Thyroid gland (tissue), 4 donors: Measurements from ENCODE around the gene ARHGAP22. TPM values are rescaled to one million over a fixed set of nuclear protein-coding genes. Genes with fewer than 3 reads are reported as not detected.
A peak's percentile ranks its signal among the peaks of the same experiment; 100 is the strongest.

Source experiments
- DNase-seq, 2 donors: peaks; one replicate each; pipeline ENCODE4 v3.0.0-alpha.2; 2019
- H3K27ac ChIP-seq, 3 donors: fragments of 200-600 bp; sonication (generic); 1 replicate in 2 of 3; 2 replicates in 1 of 3; pipeline ENCODE4 v1.5.1; 2016 to 2019; ENCODE audit warnings: mild to moderate bottlenecking in 1 of 3, moderate library complexity in 1 of 3
- H3K27me3 ChIP-seq: fragments of 200-600 bp; sonication (generic); one replicate; pipeline ENCODE4 v1.5.1; 2019
- H3K36me3 ChIP-seq, 2 donors: fragments of 200-600 bp; sonication (generic); one replicate each; pipeline ENCODE4 v1.5.1; 2016 to 2019
- H3K4me1 ChIP-seq, 2 donors: fragments of 200-600 bp; sonication (generic); one replicate each; pipeline ENCODE4 v1.5.1; 2017 to 2019
- H3K4me3 ChIP-seq, 3 donors: fragments of 200-600 bp; sonication (generic); replicated peaks in 1 of 3; 1 replicate in 2 of 3; 2 replicates in 1 of 3; pipeline ENCODE4 v1.5.1; 2016; ENCODE audit warnings: mild to moderate bottlenecking in 1 of 3
- H3K9me3 ChIP-seq: fragments of 200-600 bp; sonication (generic); one replicate; pipeline ENCODE4 v1.5.1; 2017
- POLR2A ChIP-seq, 2 donors: fragments of 450-650 bp; IDR thresholded peaks; one replicate each; pipeline ENCODE4 v1.6.1; 2017; ENCODE audit warnings: antibody characterized with exemption in 2 of 2, mild to moderate bottlenecking in 2 of 2, moderate library complexity in 1 of 2
- WGBS, 2 donors: methylation state at CpG; one replicate each; pipeline ENCODE4 v1.1.5; 2017; 5-methylcytosine and 5-hydroxymethylcytosine counted together
- intact Hi-C: fragments of 100-400 bp; cut with DNase I; formaldehyde crosslinking; loops from one replicate; pipeline ENCODE4 v1.15.1; 2023
- total RNA-seq, 4 donors: library from RNA; depleted of rRNA; stranded (reverse); fragments of >200 nt; gene quantifications; one replicate each; pipeline ENCODE4 v1.2.3, GENCODE V29; 2016
- TF ChIP-seq, protein P1 (sequence below), 6 experiments: fragments of 200-600 bp in 3 of 6; fragments of 450-650 bp in 3 of 6; sonication (generic) in 3 of 6; IDR thresholded peaks; one replicate each; pipeline ENCODE4 v1.5.1; 2016 to 2019; ENCODE audit warnings: antibody characterized with exemption in 6 of 6, mild to moderate bottlenecking in 2 of 6, inconsistent platforms in 1 of 6, moderate library complexity in 1 of 6

ARHGAP22 gene
- total RNA-seq, 4 donors from 2014 or later: 3.4 to 29.5 (median 19.1) TPM

DNA sequence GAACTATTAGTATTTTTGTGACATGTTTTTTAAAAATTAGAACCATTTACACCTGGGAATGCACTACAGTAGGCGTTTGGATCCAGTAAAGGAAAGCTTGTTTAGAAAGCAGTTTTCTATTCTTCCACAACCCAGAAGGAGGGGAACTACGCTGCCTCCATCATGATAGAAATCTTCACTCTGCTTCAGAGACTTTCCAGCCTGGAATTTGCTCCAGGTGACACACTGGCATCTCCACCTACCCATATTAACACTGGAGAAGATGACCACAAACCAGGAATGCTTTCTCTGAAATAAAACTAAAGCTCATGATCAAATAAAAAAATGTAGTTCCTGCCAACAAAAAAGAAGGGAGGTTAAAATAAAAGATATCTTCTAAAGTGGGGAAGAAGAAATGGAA is 66.3 kb downstream of the ARHGAP22 start:
- WGBS, 2 donors: 88 to 90% methylated on average over 2 of the region's 2 CpGs
- no peak for TF ChIP-seq POLR2A (IDR thresholded peaks at IDR 0.05)
- TF ChIP-seq, protein P1, sequence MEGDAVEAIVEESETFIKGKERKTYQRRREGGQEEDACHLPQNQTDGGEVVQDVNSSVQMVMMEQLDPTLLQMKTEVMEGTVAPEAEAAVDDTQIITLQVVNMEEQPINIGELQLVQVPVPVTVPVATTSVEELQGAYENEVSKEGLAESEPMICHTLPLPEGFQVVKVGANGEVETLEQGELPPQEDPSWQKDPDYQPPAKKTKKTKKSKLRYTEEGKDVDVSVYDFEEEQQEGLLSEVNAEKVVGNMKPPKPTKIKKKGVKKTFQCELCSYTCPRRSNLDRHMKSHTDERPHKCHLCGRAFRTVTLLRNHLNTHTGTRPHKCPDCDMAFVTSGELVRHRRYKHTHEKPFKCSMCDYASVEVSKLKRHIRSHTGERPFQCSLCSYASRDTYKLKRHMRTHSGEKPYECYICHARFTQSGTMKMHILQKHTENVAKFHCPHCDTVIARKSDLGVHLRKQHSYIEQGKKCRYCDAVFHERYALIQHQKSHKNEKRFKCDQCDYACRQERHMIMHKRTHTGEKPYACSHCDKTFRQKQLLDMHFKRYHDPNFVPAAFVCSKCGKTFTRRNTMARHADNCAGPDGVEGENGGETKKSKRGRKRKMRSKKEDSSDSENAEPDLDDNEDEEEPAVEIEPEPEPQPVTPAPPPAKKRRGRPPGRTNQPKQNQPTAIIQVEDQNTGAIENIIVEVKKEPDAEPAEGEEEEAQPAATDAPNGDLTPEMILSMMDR (IDR thresholded peaks at IDR 0.05): no peak
- Histone ChIP-seq H3K27me3 (no peaks in the 10 kb centered on the region), H3K27ac (no peak overlapping the region), H3K36me3 (no peaks in the 10 kb centered on the region), H3K9me3 (no peaks in the 10 kb centered on the region), H3K4me1 (peaks cover 30 to 53% of the 10 kb centered on the region in 2 donors), H3K4me3 (no peak overlapping the region)
- intact Hi-C loops: no loop called here
- DNase-seq: no peak

DNA sequence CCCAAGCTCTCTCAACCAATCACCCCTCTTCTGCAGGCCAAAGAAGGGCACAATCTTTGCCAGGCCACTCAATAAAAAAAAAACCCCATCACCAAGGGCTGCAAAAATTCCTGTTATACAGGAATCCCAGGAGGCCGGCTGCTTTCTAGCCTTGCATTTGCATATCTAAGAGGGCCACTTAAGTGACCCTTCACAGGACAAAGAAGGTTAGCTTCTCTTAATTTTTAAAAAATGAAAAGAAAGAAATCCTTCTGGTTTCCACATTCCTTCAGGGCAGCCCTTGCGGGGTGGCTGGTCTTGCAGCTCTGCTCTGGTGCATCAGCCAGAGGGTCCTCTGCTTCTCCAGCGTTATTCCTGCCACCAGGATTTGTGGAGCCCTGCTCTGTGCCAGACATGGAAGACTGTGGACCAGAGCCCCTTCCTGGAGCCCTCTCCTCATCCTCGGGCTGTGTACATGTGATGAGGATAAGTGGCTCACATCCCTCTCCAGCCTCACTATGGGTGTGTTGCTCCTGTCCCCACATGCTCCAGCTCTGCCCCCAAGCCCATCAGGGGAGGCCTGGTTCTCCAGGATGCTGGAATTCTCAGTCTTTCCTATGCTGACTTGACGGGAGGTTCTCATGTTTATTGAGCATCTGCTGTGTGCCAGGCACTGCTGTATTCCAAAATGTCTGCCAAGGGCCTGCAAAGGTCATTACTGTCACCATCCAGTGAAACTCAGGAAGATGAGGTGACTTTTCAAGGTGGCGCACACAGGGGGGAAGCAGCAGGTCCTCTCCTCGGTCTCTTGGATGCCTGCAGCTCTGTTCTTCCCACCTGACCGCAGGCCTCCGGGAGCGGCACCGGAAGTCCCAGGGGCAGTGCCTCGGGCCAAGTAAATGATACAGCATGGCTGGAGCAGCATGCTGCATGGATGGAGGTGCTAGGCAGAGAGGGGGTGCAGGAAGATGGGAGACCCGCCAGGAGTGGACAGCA is 67.7 kb downstream of the ARHGAP22 start:
- no peaks in the 10 kb centered on the region for H3K27me3 ChIP-seq
- no peaks in the 10 kb centered on the region for H3K36me3 ChIP-seq
- intact Hi-C loops: no loop called here
- H3K9me3 ChIP-seq: no peaks in the 10 kb centered on the region
- peaks cover 26 to 48% of the 10 kb centered on the region in 2 donors for H3K4me1 ChIP-seq
- peak; percentile 77 to 78 for DNase-seq
- peak overlapping the region; percentile 72 to 83 (median 75) for H3K27ac ChIP-seq
- WGBS, 2 donors: 61 to 67% methylated on average over 7 to 12 of the region's 13 CpGs
- TF ChIP-seq, protein P1 (IDR thresholded peaks at IDR 0.05): no peak
- TF ChIP-seq POLR2A (IDR thresholded peaks at IDR 0.05): no peak
- H3K4me3 ChIP-seq: no peak overlapping the region

DNA sequence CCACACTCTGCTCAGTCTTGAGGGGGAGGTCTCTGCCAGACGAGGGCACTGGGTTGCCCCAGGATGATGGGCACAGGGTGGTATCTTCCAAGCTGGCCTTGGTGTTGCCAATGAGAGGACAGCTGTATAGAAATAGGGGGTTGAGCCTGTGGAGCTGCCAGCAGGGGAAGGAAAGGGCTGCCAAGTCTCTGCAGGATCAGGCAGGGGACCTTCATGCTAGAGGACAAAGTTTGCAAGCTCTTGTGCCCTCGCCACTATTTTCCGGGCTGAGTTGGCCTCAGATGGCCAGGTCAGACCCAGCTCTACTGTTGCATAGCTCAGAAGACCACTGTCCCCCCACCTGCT is 68.7 kb downstream of the ARHGAP22 start:
- 71 to 73% methylated on average over 3 of the region's 3 CpGs for WGBS, 2 donors
- H3K9me3 ChIP-seq: no peaks in the 10 kb centered on the region
- H3K4me3 ChIP-seq: no peak overlapping the region
- intact Hi-C loops: no loop called here
- no peak for DNase-seq
- peak overlapping the region; percentile 71 to 83 (median 75) for H3K27ac ChIP-seq
- TF ChIP-seq, protein P1 (IDR thresholded peaks at IDR 0.05): no peak
- TF ChIP-seq POLR2A (IDR thresholded peaks at IDR 0.05): no peak
- H3K36me3 ChIP-seq: no peaks in the 10 kb centered on the region
- H3K4me1 ChIP-seq: peaks cover 19 to 38% of the 10 kb centered on the region in 2 donors
- no peaks in the 10 kb centered on the region for H3K27me3 ChIP-seq

DNA sequence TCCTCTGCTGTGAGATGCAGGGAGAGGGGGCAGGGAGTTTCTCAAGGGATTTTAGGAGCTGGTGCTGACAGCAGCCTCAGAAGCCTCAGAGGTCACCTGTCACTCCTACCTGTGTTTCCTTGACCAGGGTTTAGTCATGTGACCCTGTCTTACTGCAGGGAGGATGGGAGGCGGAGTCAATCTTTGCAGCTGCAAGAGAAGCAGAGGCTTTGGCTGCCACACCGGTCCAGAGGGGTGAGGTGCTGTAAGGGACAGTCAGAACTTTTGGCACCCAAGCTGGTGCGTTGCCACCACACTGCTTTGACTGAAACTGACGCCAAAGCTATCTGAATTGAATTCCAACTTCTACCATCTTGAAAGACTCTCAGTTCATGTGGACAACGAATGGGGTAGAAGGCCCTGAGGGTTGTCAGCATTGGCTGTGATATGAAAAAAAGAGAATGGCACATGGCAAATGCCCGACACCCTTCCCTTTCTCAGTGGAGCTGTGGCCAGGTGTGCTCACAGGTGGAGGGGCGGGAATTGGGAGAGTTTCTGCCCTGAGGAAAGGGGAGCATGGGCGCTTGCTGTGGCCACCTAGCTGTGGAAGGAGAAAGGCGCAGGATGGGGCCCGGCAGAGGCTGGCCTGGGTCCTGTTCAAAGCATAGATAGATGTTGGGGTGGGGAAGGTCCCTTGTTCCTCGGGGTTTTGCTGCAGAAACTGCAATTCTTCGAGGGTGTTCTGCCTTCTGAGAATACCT is 69.3 kb downstream of the ARHGAP22 start:
- DNase-seq: no peak
- intact Hi-C loops: no loop called here
- no peaks in the 10 kb centered on the region for H3K9me3 ChIP-seq
- 87 to 96% methylated on average over 12 of the region's 12 CpGs for WGBS, 2 donors
- H3K27ac ChIP-seq: peak overlapping the region; percentile 71 to 83 (median 75)
- peaks cover 19 to 33% of the 10 kb centered on the region in 2 donors for H3K4me1 ChIP-seq
- TF ChIP-seq POLR2A (IDR thresholded peaks at IDR 0.05): no peak
- TF ChIP-seq, protein P1 (IDR thresholded peaks at IDR 0.05): no peak
- H3K4me3 ChIP-seq: no peak overlapping the region
- H3K27me3 ChIP-seq: no peaks in the 10 kb centered on the region
- H3K36me3 ChIP-seq: no peaks in the 10 kb centered on the region
